Left lung (tissue), 10 donors: ENCODE measurements around the gene ARAP1. TPM values are rescaled to one million over a fixed set of nuclear protein-coding genes. Genes with fewer than 3 reads are reported as not detected.

Source experiments
- ATAC-seq: fragments of 200-7000 bp; cut with Tn5 transposase; one replicate; pipeline ENCODE4 v1.9.1; 2020; ENCODE audit warnings: moderate library complexity
- DNase-seq, 4 donors: peaks; one replicate each; pipeline ENCODE4 v3.0.0-alpha.2; 2013 to 2020
- H3K27ac ChIP-seq, 2 donors: fragments of 200-600 bp; sonication (generic) in 1 of 2; one replicate each; pipeline versions ENCODE4 v1.5.0 to v1.8.0; 2020 to 2021
- H3K27me3 ChIP-seq, 2 donors: fragments of 200-600 bp; sonication (generic) in 1 of 2; one replicate each; pipeline versions ENCODE4 v1.5.0 to v1.8.0; 2020 to 2021
- H3K36me3 ChIP-seq, 2 donors: fragments of 200-600 bp; sonication (generic) in 1 of 2; one replicate each; pipeline versions ENCODE4 v1.5.0 to v1.8.0; 2020 to 2021
- H3K4me1 ChIP-seq, 2 donors: fragments of 200-600 bp; one replicate each; pipeline ENCODE4 v1.8.0; 2021
- H3K4me3 ChIP-seq, 2 donors: fragments of 200-600 bp; sonication (generic) in 1 of 2; one replicate each; pipeline versions ENCODE4 v1.5.0 to v1.8.0; 2020 to 2021; ENCODE audit warnings: mild to moderate bottlenecking in 1 of 2
- H3K9me3 ChIP-seq, 2 donors: fragments of 200-600 bp; sonication (generic) in 1 of 2; one replicate each; pipeline versions ENCODE4 v1.5.0 to v1.8.0; 2020 to 2021
- CTCF ChIP-seq, 2 donors: fragments of 200-600 bp; sonication (generic) in 1 of 2; IDR thresholded peaks; one replicate each; pipeline versions ENCODE4 v1.5.0 to v1.8.0; 2021; ENCODE audit warnings: antibody characterized with exemption in 2 of 2
- intact Hi-C, 2 donors: fragments of 100-400 bp; cut with DNase I; formaldehyde crosslinking; loops; one replicate each; pipeline versions ENCODE4 v1.11.2 to v1.14.2; 2022
- polyA plus RNA-seq, 6 donors: library from polyadenylated mRNA; unstranded; fragments of 120-200 nt; gene quantifications; one replicate each; pipeline ENCODE4 v1.2.1, GENCODE V29; 2013; ENCODE audit not compliant: insufficient read length in 6 of 6
- total RNA-seq, 2 donors: library from RNA; stranded (reverse); fragmentation: NEBNext Ultra II Directional; extraction: Animal tissue kit (Norgen Biotek cat#: 25700); gene quantifications; one replicate each; pipeline ENCODE4 v1.2.1, GENCODE V29; 2021
- donor health status: DM: no; HTN: yes; CAD: no.
- donor health status: DM: no; HTN: no; CAD: no.

Gene ARAP1
- total and polyA plus RNA-seq, 8 donors, result 80.0 to 222 (median 97.7) TPM

- ATAC-seq, result no peak
- DNase-seq, result no peak
- peaks cover 0 to 11% of the 10 kb centered on the region in 2 donors for H3K9me3 ChIP-seq
- H3K27ac ChIP-seq, result no peak overlapping the region
- H3K4me1 ChIP-seq, result no peaks in the 10 kb centered on the region
- intact Hi-C loops, result no loop called here
- no peak for TF ChIP-seq CTCF (IDR thresholded peaks at IDR 0.05)
- H3K36me3 ChIP-seq, result no peaks in the 10 kb centered on the region
- peaks cover 10 to 81% of the 10 kb centered on the region in 2 donors for H3K27me3 ChIP-seq
- no peak overlapping the region for H3K4me3 ChIP-seq
Observed at GRCh38 chr11:72669527-72669926, 82.7 kb downstream of the ARAP1 start.

- ATAC-seq, result no peak
- H3K27me3 ChIP-seq, result peaks cover 5 to 78% of the 10 kb centered on the region in 2 donors
- no peaks in the 10 kb centered on the region for H3K36me3 ChIP-seq
- H3K9me3 ChIP-seq, result peaks cover 0 to 11% of the 10 kb centered on the region in 2 donors
- no peak for DNase-seq
- TF ChIP-seq CTCF (IDR thresholded peaks at IDR 0.05), result no peak
- H3K4me3 ChIP-seq, result no peak overlapping the region
- no peaks in the 10 kb centered on the region for H3K4me1 ChIP-seq
- intact Hi-C loops, result no loop called here
- no peak overlapping the region for H3K27ac ChIP-seq
Observed at GRCh38 chr11:72668629-72669347, 83.4 kb downstream of the ARAP1 start.

- H3K27me3 ChIP-seq, result peaks cover 0 to 61% of the 10 kb centered on the region in 2 donors
- H3K9me3 ChIP-seq, result peaks cover 0 to 11% of the 10 kb centered on the region in 2 donors
- no peak overlapping the region for H3K27ac ChIP-seq
- H3K36me3 ChIP-seq, result no peaks in the 10 kb centered on the region
- TF ChIP-seq CTCF (IDR thresholded peaks at IDR 0.05), result no peak
- DNase-seq, result no peak
- no peak for ATAC-seq
- H3K4me1 ChIP-seq, result no peaks in the 10 kb centered on the region
- no peak overlapping the region for H3K4me3 ChIP-seq
- intact Hi-C loops, result no loop called here
Observed at GRCh38 chr11:72665911-72666472, 86.2 kb downstream of the ARAP1 start.

- Histone ChIP-seq H3K36me3 (no peaks in the 10 kb centered on the region), H3K27ac (no peak overlapping the region), H3K4me3 (no peak overlapping the region), H3K9me3 (no peaks in the 10 kb centered on the region), H3K27me3 (peaks cover 0 to 46% of the 10 kb centered on the region in 2 donors), H3K4me1 (no peaks in the 10 kb centered on the region)
- intact Hi-C loops, result no loop called here
- ATAC-seq (no peak), DNase-seq (no peak)
- no peak for TF ChIP-seq CTCF (IDR thresholded peaks at IDR 0.05)
Observed at GRCh38 chr11:72662036-72662435, 90.2 kb downstream of the ARAP1 start.

GRCh38 chr11:72661486-72661885 lies 90.7 kb downstream of the ARAP1 start:
- ATAC-seq, result no peak
- no peaks in the 10 kb centered on the region for H3K4me1 ChIP-seq
- no peak for DNase-seq
- intact Hi-C loops, result no loop called here
- peaks cover 0 to 46% of the 10 kb centered on the region in 2 donors for H3K27me3 ChIP-seq
- H3K36me3 ChIP-seq, result no peaks in the 10 kb centered on the region
- no peaks in the 10 kb centered on the region for H3K9me3 ChIP-seq
- no peak overlapping the region for H3K27ac ChIP-seq
- no peak for TF ChIP-seq CTCF (IDR thresholded peaks at IDR 0.05)
- no peak overlapping the region for H3K4me3 ChIP-seq
